GM18519 (cell line): ENCODE measurements around the gene ESPL1.
"Not testable (repeated sequence)": the region's sequence is repeated elsewhere in the genome, so short reads cannot be mapped to it uniquely, and the experiment has no call there.

Source experiments
- ATAC-seq: cut with Tn5 transposase; IDR thresholded peaks from one replicate; pipeline ENCODE4 v1.9.1; 2021; ENCODE audit warnings: mild to moderate bottlenecking, moderate library complexity; ENCODE audit not compliant: unreplicated experiment, low FRiP score

ESPL1 gene

DNA sequence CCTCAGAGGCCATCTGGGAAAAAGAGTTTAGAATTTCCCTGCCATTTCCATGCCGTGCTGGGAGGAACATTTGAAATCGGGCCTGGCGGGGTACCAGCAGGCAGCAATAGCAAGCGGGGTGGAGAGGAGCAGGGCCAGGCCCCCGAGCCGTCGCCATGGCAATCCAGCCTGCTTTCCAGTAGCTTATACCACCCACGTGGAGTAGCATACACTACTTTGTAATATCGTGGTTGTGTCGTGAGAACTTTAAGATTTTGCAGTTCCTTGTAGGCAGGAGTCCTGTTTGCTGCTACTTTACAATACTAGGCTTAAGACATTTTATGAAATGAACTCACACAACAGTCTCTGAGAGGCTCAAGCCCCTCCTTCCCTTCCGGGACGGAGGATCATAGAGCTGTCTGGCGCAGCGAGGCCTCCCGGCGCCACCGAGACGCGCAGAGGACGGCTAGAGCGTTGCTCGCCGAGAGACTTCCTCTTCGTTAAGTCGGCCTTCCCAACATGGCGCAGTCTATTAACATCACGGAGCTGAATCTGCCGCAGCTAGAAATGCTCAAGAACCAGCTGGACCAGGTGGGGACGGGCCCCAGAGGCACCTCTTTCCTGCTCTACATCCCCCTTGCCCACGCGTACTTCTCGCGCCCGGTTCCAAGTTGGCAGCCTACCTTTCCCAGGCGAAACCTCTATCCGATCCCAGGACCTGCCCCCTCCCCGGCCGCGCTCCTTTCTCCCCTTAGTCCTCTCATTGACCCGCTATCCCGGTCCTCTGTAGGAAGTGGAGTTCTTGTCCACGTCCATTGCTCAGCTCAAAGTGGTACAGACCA is 27.2 kb downstream of the ESPL1 start, which contains the start of gene PFDN5:
Gene PFDN5, plus strand, starts transcription at position 473 of the 821 bp plus-strand sequence. Its CDS starts 26 bp downstream, at position 499.
- peak; percentile 80 for ATAC-seq

DNA sequence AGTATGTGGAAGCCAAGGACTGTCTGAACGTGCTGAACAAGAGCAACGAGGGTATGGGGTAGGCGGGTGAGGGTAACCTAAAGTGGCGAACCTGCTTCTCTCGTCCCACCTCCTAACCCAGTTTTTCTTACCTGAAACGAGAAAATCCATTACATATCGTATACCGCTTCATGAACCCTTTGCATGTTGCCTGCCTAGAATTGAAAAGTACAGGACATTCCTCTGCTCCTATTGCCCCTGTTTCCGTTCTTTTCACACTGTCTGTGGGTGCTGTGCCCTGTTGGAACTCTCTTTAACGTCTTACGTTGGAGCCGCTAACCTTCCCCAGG is 27.8 kb downstream of the ESPL1 start:
- no peak for ATAC-seq

DNA sequence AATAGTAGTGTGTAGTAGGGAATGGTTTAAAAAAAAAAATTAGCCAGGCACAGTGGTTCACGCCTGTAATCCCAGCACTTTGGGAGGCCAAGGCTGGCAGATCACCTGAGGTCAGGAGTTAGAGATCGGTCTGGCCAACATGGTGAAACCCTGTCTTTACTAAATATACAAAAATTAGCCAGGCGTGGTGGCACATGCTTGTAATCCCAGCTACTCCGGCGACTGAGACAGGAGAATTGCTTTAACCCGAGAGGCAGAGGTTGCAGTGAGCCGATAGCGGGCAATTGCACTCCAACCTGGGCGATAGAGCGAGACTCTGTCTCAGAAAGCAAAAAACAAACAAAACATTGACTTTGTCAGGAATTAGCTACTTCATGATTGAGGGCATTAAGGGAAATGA is 29.0 kb downstream of the ESPL1 start:
- ATAC-seq: not testable (repeated sequence)

DNA sequence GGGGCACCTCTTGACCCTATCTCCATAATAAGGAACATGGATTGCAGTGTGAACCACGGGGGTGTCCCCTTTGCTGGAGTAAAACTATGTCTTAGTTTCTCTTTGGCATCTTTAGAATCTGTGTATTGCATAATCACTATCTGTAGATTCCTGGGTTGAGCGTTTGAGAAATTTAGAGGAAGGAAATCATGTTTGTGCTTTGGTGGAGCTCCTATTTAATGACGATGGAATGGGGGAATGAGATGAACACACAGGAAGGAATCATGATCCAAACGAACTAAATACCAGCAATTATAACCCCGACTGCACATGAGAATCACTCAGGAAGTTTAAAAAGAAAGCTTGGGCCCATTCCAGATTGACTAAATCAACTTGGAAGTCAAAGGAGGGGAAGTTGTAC is 30.1 kb downstream of the ESPL1 start:
- ATAC-seq: no peak

DNA sequence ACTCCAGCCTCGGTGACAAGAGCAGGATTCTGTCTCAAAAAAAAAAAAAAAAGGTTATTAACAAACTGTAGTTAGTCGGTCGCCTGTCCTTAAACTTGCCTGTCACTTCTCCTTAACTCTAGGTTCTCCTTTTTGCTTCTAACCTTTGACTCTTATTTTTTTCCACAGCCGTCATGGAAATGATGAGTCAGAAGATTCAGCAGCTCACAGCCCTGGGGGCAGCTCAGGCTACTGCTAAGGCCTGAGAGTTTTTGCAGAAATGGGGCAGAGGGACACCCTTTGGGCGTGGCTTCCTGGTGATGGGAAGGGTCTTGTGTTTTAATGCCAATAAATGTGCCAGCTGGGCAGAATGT is 31.0 kb downstream of the ESPL1 start:
- no peak for ATAC-seq

DNA sequence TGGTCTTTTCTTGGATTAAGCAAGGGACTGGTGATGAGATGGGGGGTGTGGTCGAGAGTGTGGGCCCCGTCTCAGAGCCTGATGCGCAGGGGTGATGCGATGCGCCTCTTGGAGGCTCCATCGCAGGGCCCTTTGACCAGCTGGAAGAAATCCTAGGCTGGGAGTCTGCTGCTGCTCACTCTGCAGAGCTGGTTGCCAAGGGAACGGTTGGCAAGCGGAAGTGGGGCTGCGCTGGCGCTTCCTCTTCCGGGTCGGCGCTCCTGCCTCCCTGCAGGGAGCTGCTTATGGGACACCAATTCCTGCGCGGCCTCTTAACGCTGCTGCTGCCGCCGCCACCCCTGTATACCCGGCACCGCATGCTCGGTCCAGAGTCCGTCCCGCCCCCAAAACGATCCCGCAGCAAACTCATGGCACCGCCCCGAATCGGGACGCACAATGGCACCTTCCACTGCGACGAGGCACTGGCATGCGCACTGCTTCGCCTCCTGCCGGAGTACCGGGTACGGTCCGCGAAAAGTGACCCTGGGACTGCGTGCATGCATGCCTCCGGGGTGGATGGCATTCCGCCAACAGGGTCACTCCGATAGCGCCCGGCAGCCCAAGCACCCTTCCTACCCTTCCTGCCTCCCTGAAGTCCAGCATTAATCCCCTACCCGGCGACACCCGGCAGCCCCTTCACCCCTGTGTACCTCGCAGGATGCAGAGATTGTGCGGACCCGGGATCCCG is 31.5 kb downstream of the ESPL1 start, which contains the start of gene MYG1:
Gene MYG1, plus strand, starts transcription at position 242 of the 727 bp plus-strand sequence. Its CDS starts 43 bp downstream, at position 285.
- ATAC-seq: peak; percentile 57

DNA sequence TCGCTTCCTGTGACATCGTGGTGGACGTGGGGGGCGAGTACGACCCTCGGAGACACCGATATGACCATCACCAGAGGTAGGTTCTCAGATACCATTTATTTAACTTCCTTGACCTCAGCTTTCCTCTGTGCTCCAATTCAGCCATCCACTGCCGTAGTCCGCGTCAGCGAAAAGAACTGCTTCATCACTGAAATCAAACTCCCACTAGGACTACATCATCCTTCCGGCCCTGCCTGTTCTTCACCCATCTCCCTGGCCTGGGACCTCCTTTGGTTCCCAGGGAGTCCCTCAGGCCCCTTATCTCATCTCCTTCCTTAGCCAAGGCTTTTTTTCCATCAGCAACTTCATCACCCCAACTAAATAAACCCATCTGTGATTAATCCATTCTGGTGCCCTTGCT is 32.1 kb downstream of the ESPL1 start:
- ATAC-seq: no peak

DNA sequence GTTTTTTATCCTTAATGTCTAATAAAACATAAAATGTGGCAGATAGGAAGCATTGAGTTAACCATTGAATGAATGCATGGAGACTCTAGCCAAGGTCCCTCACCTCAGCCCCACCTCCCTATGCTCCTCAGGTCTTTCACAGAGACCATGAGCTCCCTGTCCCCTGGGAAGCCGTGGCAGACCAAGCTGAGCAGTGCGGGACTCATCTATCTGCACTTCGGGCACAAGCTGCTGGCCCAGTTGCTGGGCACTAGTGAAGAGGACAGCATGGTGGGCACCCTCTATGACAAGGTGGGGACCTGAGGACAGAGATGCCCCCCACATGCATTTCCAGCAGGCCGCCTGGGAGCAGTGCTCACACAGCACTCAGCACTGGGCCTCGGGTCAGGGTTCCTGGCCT is 34.8 kb downstream of the ESPL1 start:
- no peak for ATAC-seq

DNA sequence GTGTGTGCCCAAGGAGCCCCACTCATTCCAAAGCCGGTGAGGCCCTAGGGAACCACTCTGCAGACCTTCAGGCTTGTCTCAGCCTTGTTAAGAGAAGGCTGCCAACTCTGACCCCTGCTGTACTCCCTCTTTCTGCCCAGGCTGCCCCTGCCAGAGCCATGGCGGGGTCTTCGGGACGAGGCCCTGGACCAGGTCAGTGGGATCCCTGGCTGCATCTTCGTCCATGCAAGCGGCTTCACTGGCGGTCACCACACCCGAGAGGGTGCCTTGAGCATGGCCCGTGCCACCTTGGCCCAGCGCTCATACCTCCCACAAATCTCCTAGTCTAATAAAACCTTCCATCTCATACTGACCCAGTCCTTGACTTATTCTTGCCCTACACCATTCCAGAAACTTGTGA is 38.7 kb downstream of the ESPL1 start:
- ATAC-seq: no peak

DNA sequence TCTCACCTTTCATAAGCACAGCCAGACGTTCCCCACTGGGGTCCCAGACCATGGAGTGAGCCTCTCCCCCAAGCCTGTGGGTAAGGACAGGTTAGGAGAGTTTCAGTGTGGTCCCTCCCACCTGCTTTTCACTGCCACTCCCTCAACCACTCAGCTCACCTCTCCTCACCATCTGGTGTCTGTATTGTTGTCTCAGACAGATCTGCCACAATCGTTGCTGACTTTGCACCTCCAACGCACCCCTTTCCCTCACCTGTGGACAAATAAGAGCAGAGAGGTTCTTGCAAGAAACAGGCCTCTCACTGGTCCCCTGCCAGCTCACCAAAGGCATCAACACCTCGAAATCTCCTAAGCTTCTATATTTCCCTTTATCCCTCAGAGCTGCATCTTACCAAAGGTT is 40.2 kb downstream of the ESPL1 start:
- ATAC-seq: no peak

DNA sequence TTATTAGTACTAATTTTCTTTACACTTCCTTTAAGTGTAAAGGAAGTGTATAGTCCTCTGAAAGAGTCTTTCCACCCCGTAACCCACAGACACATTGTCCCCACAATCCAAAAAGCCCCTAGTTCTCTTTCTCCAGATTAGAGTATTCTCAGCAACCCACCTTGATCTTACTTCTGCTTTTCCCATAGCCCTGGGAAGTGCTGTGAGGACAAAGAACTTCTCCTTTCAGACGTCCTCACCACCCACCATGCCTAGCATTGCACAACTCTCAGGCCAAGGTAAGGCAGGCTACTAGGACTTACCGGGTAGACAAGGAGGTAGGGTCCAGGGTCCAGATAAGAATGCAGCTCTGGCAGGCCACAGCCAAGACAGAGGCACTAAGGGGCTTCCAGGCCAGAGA is 45.9 kb downstream of the ESPL1 start:
- no peak for ATAC-seq

DNA sequence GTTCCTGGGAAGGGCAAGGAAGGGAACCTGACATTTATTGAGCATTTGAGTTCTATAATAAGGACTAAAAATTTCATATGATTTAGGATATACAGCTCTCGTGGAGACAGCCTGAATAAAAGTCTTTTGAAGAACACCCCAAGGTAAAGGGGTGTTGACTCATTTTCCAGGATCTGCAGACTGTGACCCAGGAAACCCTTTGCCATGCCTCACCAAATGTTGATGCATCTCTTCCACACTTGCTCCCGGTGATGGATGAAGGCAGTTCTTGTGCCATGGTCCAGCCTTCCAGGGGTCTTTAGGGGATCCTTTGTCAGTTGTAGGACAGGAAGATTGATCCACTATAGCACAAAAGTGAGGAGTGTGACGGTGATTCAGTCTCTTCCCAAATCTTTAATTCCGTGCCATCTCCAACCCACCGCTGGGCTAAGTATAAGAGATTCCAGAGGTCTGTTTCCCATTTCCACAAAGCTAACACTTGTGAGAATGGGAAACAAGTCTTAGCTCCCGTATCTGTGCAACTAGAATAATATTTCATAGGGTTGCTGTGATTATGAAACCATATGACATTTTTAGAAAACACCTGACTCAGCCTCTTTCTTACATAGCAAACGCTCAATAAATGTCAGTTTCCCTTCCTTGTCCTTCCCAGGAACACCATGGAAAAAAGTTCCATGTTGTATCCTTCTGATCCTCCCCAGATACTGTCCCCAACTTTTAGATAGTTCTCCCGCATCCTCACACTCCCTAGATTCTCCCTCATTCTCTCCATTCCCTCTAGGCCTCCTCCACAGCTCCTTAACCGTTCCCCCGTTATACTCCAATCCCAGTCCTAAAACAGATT is 52.5 kb downstream of the ESPL1 start:
- no peak for ATAC-seq

DNA sequence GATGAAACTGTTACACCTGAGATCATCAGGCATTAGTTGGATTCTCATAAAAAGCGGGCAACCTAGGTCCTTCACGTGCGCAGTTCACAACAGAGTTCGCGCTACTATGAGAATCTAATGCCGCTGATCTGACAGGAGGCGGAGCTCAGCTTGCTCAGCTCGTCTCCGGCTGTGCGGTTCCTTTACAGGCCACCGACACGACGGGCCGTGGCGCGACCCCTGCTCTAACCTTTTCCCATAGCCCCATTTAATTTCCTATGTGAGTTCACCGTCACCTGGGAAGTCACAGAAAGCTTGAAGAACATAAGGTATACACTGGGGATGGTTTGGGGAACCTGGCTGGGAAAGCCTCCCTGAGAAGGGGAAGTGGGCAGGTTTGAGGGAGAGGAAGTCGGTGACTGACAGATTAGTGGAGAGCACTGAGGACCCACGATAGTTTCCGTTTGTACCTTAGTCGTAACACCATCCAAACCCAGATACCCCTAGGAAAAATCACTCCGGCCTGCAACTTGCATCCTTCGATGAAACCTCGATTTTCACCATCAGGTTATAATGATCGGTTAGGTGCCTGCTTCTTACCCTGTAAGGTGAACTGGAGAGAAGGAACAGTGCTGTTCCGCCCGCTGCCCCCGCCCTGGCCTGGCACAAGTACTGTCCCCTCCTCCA is 56.1 kb downstream of the ESPL1 start:
- no peak for ATAC-seq

DNA sequence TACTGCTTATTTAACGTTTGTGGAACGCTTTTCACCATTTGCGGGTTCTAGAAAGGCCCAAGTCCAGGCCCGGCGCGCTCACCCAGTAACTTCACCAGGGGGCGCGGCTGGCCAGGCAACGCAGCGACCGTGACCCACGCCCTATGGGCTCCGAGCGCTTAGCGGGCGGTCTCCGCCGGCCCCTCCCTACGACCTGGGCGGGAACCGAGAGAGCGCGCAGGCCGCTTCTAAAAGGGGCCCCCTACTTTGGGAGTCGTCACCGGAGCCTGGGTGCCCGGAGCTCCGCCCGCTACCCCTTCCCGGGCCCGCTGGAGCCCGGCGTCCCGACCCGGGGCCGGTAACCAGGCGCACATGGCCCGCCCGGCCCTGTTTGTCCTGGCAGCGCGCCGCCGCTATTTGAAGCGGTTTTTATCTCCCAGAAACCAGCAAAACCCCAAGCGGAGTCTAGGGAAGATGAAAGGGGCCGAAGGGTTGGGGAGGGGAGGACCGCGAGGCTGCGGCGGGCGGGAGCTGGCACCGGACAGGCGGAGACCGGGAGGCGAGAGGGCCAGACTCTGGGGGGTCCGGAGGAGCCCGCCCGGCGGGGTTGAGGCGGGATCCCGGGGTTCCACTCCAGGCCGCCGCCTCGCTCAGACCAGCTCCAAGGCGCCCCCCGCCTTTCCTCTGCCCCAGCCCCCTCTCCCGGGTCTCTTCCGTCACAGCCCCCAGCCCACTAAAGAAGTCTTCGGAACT is 56.8 kb downstream of the ESPL1 start:
- no peak for ATAC-seq

DNA sequence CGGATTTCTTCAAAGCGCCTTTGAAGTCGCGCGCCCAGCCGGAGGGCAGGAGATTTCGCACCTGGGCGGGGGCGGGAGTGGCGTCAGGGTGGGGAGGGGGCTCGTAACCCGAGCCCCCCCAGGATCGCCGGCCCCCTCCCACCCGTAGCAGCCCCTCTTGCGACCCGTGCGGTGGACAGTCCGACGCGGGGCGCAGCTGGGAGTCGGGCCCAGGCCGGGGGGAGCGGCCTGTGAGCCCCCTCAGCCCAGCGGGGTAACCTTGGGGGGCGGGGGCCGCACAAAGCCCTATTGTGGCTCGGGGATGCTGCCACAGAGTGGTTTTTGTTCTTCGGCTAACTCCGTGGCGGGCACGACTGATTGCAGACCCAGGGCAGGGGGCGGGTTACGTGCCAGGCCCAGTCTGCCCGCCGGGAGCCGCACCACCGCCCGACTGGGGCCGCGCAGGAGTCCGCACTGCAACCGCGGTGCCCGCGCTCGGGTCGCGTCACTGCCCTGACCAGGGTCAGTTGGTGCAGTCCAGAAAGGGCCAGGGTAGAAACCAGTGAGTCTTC is 57.5 kb downstream of the ESPL1 start:
- ATAC-seq: no peak

DNA sequence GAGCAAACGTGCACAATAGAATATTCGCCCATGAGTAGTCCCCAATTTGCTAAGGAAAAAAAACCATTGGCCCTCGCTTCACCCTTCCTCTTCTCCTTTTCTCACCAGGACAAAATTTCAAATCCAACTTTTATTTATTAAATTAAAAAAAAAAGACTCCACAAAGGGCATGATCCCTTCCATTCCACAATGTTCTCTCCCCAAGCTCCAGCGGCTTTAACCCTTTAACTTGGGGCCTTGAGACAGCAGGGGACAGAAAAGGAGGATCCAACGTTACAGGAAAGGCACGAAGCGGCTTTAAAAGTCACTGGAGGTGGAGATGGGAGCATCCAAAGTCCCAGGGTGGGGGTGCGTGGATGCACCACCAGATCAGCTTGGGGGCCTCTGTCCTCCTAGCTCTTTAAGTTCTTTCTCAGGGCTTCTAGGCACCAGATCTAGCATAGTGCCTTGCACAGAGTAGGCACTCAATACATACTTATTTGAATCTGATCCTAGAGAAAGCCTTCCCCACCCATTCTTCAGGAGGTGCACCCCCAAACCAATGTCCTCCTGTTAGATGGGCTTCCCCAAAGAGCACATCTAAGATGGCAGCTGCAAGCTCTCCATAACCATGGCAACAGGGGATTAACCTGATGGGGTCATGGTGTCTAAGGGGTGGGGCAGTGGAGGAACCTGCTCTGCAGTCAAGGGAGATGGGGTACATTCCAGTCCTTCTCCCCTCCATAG is 58.5 kb downstream of the ESPL1 start:
- no peak for ATAC-seq

DNA sequence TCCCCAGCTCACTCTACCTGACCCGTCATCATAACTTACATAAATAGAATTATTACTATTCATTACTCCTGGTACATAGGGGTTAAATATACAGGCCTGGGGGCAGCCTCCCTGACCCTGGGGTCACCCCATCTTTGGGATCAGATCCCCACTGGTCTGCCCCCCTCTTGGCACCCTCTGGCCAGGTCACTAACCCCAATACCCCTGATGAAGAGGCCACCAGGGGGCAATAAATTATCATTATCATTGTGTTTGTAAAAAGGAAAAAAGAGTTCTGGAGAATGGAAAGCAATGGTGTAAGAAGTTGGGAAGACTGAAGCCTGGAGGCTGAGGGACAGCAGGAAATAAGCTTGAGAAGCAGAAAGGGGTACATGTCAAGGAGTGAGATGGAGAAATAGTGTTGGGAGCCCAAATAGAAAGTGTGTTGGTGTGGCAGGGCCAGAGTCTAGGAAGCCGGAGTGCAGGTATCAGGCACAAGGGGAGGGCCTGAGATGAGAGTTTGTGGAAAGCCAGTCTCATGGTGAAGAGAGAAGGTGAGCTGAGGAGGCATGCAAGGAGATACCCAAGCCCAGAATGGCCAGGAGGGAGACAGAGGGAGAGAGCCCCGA is 59.4 kb downstream of the ESPL1 start:
- no peak for ATAC-seq

DNA sequence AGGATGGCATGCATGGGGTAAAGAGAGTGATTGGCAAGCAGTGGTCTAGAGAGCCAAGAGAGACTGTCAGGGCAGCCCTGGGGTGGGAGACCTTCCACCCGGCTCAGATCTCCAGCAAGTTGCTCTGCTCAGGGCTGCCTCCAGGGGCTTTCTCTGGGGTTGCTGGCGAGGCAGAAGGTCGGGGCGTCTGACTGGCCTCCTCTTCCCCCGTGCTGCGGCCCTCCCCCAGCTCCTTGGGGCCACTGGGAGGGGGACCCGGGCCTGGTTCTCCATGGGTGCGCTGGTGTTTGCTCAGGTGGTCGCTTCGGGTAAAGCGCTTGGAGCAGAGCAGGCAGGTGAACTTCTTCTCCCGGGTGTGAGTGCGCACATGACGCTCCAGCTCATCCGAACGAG is 59.9 kb downstream of the ESPL1 start:
- ATAC-seq: no peak

DNA sequence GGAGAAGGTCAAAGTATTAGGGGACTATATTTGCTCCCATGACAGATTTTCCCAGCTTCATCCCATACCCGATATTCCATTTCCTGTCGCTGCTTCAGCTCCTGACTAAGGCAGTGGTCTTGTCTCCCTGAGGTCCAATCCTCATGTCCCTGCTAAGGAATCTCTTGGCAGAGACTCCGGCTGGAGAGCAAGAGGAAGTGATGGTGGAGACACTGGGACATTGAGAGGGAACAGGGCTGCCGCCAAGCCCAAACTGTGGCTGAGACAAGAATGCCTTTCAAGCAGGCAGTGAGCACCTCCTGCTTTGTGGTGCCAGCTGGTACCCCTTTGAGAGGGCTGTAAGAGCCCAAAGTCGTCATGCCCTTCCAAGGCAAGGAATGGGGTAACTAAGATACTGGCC is 62.6 kb downstream of the ESPL1 start:
- ATAC-seq: no peak
